ENCODE measurements around the gene CNOT6. TPM values are rescaled to one million over a fixed set of nuclear protein-coding genes. Genes with fewer than 3 reads are reported as not detected.

The CNOT6 gene
- total RNA-seq, 1 experiment from 2014 or later: 32.8 TPM

DNA sequence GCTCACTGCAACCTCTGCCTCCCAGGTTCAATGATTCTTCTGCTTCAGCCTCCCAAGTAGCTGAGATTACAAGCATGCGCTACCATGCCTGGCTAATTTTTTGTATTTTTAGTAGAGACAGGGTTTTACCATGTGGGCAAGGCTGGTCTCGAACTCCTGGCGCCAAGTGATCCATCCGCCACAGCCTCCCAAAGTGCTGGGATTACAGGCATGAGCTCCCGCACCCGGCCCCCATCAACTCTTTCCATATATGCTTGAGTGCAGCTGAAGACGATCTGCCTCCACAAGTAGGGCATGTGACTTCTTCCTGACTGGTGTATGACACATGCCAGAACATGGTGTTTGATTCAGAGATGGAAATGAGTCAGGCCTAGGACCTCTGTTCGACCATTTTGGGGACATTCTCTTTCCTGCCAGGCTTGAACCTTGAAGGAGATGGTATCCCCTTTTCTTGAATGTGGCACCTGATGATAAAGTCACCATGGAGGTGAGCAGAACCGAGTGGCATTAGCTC lies 7.5 kb upstream of the CNOT6 start:
- CTCF ChIA-PET: interaction anchor here (0.5 kb wide), 1 partner anchor 43 kb away, joined by 4 read pairs; no protein-coding TSS in a partner anchor
- in situ Hi-C loops (cut with HindIII; ENCODE audit: low pct_unique_long_range_greater_than_20kb, low sequenced_read_pairs): no loop called here
- no peak for DNase-seq (ENCODE audit: low read depth, low spot score)

GRCh38 chr5:180487556-180487955 lies 6.6 kb upstream of the CNOT6 start:
- H3K36me3 ChIP-seq (ENCODE audit: control insufficient read depth, insufficient read depth, low read length): no peaks in the 10 kb centered on the region
- ChIA-PET CTCF (no interaction called here), POLR2A (no interaction called here)
- DNase-seq (ENCODE audit: low read depth, low spot score) (no peak), ATAC-seq (no peak)
- TF ChIP-seq CTCF (IDR thresholded peaks at IDR 0.05) (no peak), TCF7L2 (IDR thresholded peaks at IDR 0.05; ENCODE audit: low read depth, low read length) (no peak), SIN3A (IDR thresholded peaks at IDR 0.05; ENCODE audit: borderline replicate concordance, insufficient read depth, low read depth, low read length) (no peak), POLR2AphosphoS5 (IDR thresholded peaks at IDR 0.05; ENCODE audit: low read depth, low read length) (no peak)
- TF ChIP-seq, protein P1, sequence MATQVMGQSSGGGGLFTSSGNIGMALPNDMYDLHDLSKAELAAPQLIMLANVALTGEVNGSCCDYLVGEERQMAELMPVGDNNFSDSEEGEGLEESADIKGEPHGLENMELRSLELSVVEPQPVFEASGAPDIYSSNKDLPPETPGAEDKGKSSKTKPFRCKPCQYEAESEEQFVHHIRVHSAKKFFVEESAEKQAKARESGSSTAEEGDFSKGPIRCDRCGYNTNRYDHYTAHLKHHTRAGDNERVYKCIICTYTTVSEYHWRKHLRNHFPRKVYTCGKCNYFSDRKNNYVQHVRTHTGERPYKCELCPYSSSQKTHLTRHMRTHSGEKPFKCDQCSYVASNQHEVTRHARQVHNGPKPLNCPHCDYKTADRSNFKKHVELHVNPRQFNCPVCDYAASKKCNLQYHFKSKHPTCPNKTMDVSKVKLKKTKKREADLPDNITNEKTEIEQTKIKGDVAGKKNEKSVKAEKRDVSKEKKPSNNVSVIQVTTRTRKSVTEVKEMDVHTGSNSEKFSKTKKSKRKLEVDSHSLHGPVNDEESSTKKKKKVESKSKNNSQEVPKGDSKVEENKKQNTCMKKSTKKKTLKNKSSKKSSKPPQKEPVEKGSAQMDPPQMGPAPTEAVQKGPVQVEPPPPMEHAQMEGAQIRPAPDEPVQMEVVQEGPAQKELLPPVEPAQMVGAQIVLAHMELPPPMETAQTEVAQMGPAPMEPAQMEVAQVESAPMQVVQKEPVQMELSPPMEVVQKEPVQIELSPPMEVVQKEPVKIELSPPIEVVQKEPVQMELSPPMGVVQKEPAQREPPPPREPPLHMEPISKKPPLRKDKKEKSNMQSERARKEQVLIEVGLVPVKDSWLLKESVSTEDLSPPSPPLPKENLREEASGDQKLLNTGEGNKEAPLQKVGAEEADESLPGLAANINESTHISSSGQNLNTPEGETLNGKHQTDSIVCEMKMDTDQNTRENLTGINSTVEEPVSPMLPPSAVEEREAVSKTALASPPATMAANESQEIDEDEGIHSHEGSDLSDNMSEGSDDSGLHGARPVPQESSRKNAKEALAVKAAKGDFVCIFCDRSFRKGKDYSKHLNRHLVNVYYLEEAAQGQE (IDR thresholded peaks at IDR 0.05; ENCODE audit: insufficient read depth in 1 of 2, low read depth in 2 of 2, low read length in 1 of 2): no peak
- no peaks in the 10 kb centered on the region for H3K9me3 ChIP-seq (ENCODE audit: control insufficient read depth, insufficient read depth, low read depth, low read length)
- BruUV-seq (replicated peaks): no TSS peak
- H3K27me3 ChIP-seq (ENCODE audit: control insufficient read depth, insufficient read depth, low read length): no peaks in the 10 kb centered on the region
- no peak overlapping the region for H3K4me3 ChIP-seq (ENCODE audit: low read depth in 2 of 2, low read length in 2 of 2)
- intact Hi-C loops (cut with micrococcal nuclease; ENCODE audit: unreplicated experiment): no loop called here
- no peaks in the 10 kb centered on the region for H3K4me1 ChIP-seq (ENCODE audit: control insufficient read depth, insufficient read depth, low read length)
- H3K27ac ChIP-seq (ENCODE audit: low read length): no peak overlapping the region
- in situ Hi-C loops (cut with HindIII; ENCODE audit: low pct_unique_long_range_greater_than_20kb, low sequenced_read_pairs): no loop called here

More for the DNA sequence above, 7.5 kb upstream of the CNOT6 start:
- TF ChIP-seq, protein P1 (IDR thresholded peaks at IDR 0.05; ENCODE audit: insufficient read depth in 1 of 2, low read depth in 2 of 2, low read length in 1 of 2): no peak
- TF ChIP-seq CTCF (IDR thresholded peaks at IDR 0.05): no peak
- no peak for TF ChIP-seq POLR2AphosphoS5 (IDR thresholded peaks at IDR 0.05; ENCODE audit: low read depth, low read length)
- no peak for TF ChIP-seq SIN3A (IDR thresholded peaks at IDR 0.05; ENCODE audit: borderline replicate concordance, insufficient read depth, low read depth, low read length)
- no peak for TF ChIP-seq TCF7L2 (IDR thresholded peaks at IDR 0.05; ENCODE audit: low read depth, low read length)
- POLR2A ChIA-PET: no interaction called here
- Histone ChIP-seq H3K27ac (ENCODE audit: low read length) (no peak overlapping the region), H3K4me1 (ENCODE audit: control insufficient read depth, insufficient read depth, low read length) (no peaks in the 10 kb centered on the region), H3K9me3 (ENCODE audit: control insufficient read depth, insufficient read depth, low read depth, low read length) (no peaks in the 10 kb centered on the region), H3K27me3 (ENCODE audit: control insufficient read depth, insufficient read depth, low read length) (no peaks in the 10 kb centered on the region), H3K36me3 (ENCODE audit: control insufficient read depth, insufficient read depth, low read length) (no peaks in the 10 kb centered on the region), H3K4me3 (ENCODE audit: low read depth in 2 of 2, low read length in 2 of 2) (no peak overlapping the region)
- ATAC-seq: no peak
- intact Hi-C loops (cut with micrococcal nuclease; ENCODE audit: unreplicated experiment): no loop called here
- BruUV-seq (replicated peaks): no TSS peak
